GM12878 (cell line): Measurements from ENCODE around the gene PPM1N. TPM values are rescaled to one million over a fixed set of nuclear protein-coding genes. Genes with fewer than 3 reads are reported as not detected.
A peak's percentile ranks its signal among the peaks of the same experiment; 100 is the strongest.

Experiments
- ATAC-seq: fragments of 200-7000 bp; cut with Tn5 transposase; 3 replicates; pipeline ENCODE4 v1.9.1; 2020; ENCODE audit warnings: mild to moderate bottlenecking, moderate library complexity
- BruUV-seq: library from RNA; stranded (reverse); fragments of 400-500 nt; replicated peaks from 2 replicates; lab custom pipeline; 2021; lab: Mats Ljungman, UMichigan
- CTCF ChIA-PET: fragments of 300-600 bp; sonication (Branson Sonifier 250); formaldehyde crosslinking; extraction: SDS; loops from one replicate; lab custom pipeline; 2021; ENCODE audit warnings: inconsistent platforms; lab: Yijun Ruan, JAX
- POLR2A ChIA-PET: fragments of 350-600 bp; formaldehyde crosslinking; extraction: SDS; loops from one replicate; lab custom pipeline; 2021; ENCODE audit warnings: inconsistent platforms; lab: Charles Lee
- RAD21 ChIA-PET: fragments of 300-600 bp; sonication (Branson Sonifier 250); formaldehyde crosslinking; loops from one replicate; lab custom pipeline; 2023; ENCODE audit warnings: antibody characterized with exemption; ENCODE audit not compliant: unreplicated experiment; lab: Charles Lee
- SMC1A ChIA-PET: fragments of 300-600 bp; sonication (Branson Sonifier 250); formaldehyde crosslinking; loops from one replicate; lab custom pipeline; 2023; ENCODE audit not compliant: unreplicated experiment, uncharacterized antibody; lab: Charles Lee
- DNase-seq: peaks from one replicate; pipeline ENCODE4 v3.0.0-alpha.2; 2011; ENCODE audit warnings: low read depth, low spot score
- FAIRE-seq: peaks from 3 replicates; lab custom pipeline; 2011; peaks lifted over from hg19 to GRCh38; lab: Jason Lieb, UNC
- H2AFZ ChIP-seq: 2 replicates; pipeline ENCODE4 v1.6.0; 2011; ENCODE audit warnings: low read depth, low read length, control low read depth; ENCODE audit not compliant: control insufficient read depth
- H3K27ac ChIP-seq: 2 replicates; pipeline ENCODE4 v1.5.1; 2011; ENCODE audit warnings: control low read depth; ENCODE audit not compliant: control insufficient read depth, insufficient read depth
- H3K27me3 ChIP-seq, 2 experiments: replicated peaks in 1 of 2; 2 replicates each; pipeline versions ENCODE4 v1.6.0 to v1.6.1; 2011; ENCODE audit warnings: low read length in 1 of 2; ENCODE audit not compliant: control insufficient read depth in 2 of 2, insufficient read depth in 2 of 2
- H3K36me3 ChIP-seq, 2 experiments: 2 replicates each; pipeline ENCODE4 v1.5.1; 2011; ENCODE audit warnings: low read length in 1 of 2; ENCODE audit not compliant: control insufficient read depth in 2 of 2, insufficient read depth in 2 of 2
- H3K4me1 ChIP-seq: 2 replicates; pipeline ENCODE4 v1.6.1; 2011; ENCODE audit warnings: mild to moderate bottlenecking, low read length, moderate library complexity, mixed read lengths; ENCODE audit not compliant: control insufficient read depth, insufficient read depth
- H3K4me2 ChIP-seq: 2 replicates; pipeline ENCODE4 v1.6.0; 2011; ENCODE audit warnings: control low read depth; ENCODE audit not compliant: control insufficient read depth, insufficient read depth
- H3K4me3 ChIP-seq: fragments of 200-600 bp; sonication (generic); 2 replicates; pipeline ENCODE4 v1.5.1; 2016
- H3K79me2 ChIP-seq: 2 replicates; pipeline ENCODE4 v1.6.0; 2011; ENCODE audit warnings: low read length; ENCODE audit not compliant: control insufficient read depth, insufficient read depth
- H3K9ac ChIP-seq: 2 replicates; pipeline ENCODE4 v1.8.0; 2011; ENCODE audit warnings: low read length, control low read depth, mixed read lengths; ENCODE audit not compliant: control insufficient read depth, insufficient read depth
- H3K9me3 ChIP-seq: replicated peaks from 3 replicates; pipeline ENCODE4 v1.5.1; 2011; ENCODE audit warnings: mild to moderate bottlenecking, low read length; ENCODE audit not compliant: control insufficient read depth, insufficient read depth
- H4K20me1 ChIP-seq: 2 replicates; pipeline ENCODE4 v1.6.0; 2011; ENCODE audit not compliant: control insufficient read depth, insufficient read depth
- CBX3 ChIP-seq: fragments of 200-600 bp; sonication (generic); IDR thresholded peaks from 2 replicates; pipeline ENCODE4 v1.6.1; 2016; ENCODE audit warnings: low read depth, borderline replicate concordance
- CHD2 ChIP-seq: IDR thresholded peaks from 2 replicates; pipeline ENCODE4 v1.6.1; 2011; ENCODE audit warnings: low read depth, low read length, improper control_type of control experiment, borderline replicate concordance
- MTA3 ChIP-seq: IDR thresholded peaks from 2 replicates; pipeline ENCODE4 v1.6.1; 2012; ENCODE audit warnings: low read length, inconsistent platforms, borderline replicate concordance
- PML ChIP-seq: IDR thresholded peaks from 2 replicates; pipeline ENCODE4 v1.6.1; 2012; ENCODE audit warnings: low read length, inconsistent platforms
- POLR2A ChIP-seq: IDR thresholded peaks from 2 replicates; pipeline ENCODE4 v1.6.1; 2011; ENCODE audit warnings: low read depth, mild to moderate bottlenecking, low read length
- POLR2AphosphoS5 ChIP-seq: IDR thresholded peaks from 2 replicates; pipeline ENCODE4 v1.6.1; 2011; ENCODE audit warnings: mild to moderate bottlenecking, low read length, inconsistent platforms
- SUZ12 ChIP-seq: fragments of 200-600 bp; sonication (generic); IDR thresholded peaks from one replicate; pipeline ENCODE4 v1.6.1; 2018; ENCODE audit warnings: antibody characterized with exemption, mild to moderate bottlenecking; ENCODE audit not compliant: unreplicated experiment
- WGBS: methylation state at CpG from one replicate; pipeline ENCODE4 v1.1.6; 2016; ENCODE audit warnings: low lambda C conversion rate; ENCODE audit not compliant: insufficient replicate concordance, insufficient coverage; ENCODE audit errors: missing lambda C conversion rate; 5-methylcytosine and 5-hydroxymethylcytosine counted together
- in situ Hi-C: fragments of 300-500 bp; cut with MboI; formaldehyde crosslinking; loops from 9 replicates; pipeline ENCODE4 v1.14.3; 2018; ENCODE audit warnings: mixed read lengths
- intact Hi-C: fragments of 100-400 bp; cut with micrococcal nuclease; formaldehyde crosslinking; loops from one replicate; pipeline ENCODE4 v1.14.2; 2022; ENCODE audit not compliant: unreplicated experiment
- polyA plus RNA-seq, 11 experiments: library from polyadenylated mRNA; depleted of rRNA in 4 of 11; unstranded in 6 of 11; stranded (reverse) in 5 of 11; fragments of >200 nt; fragmentation: Nextera tagmentation in 4 of 11; fragmentation: Illumina TruSeq in 1 of 11; extraction: Ambion mirVana in 4 of 11; extraction: Trizol in 1 of 11; gene quantifications; 1 replicate in 1 of 11; 2 replicates in 10 of 11; pipeline versions ENCODE4 v1.2.1 to v1.2.3, GENCODE V29; 2011 to 2016; ENCODE audit warnings: inconsistent platforms in 2 of 11, missing spikeins in 2 of 11, low read depth in 1 of 11
- total RNA-seq, 4 experiments: library from RNA; depleted of rRNA in 3 of 4; stranded (reverse); fragments of >200 nt in 3 of 4; fragmentation: Illumina TruSeq in 1 of 4; extraction: Trizol in 1 of 4; gene quantifications; 2 replicates each; pipeline versions ENCODE4 v1.2.1 to v1.2.3, GENCODE V29; 2013 to 2021
- TF ChIP-seq, protein P1 (sequence below): IDR thresholded peaks from 2 replicates; pipeline ENCODE4 v1.6.1; 2011; ENCODE audit warnings: low read depth, mild to moderate bottlenecking, low read length, moderate library complexity, borderline replicate concordance; ENCODE audit errors: extremely low read depth

The PPM1N gene
- total and polyA plus RNA-seq, 10 of the 15 experiments (the other 5 are each of a cell fraction or from before 2014, with no cell fraction given): 1.6 to 5.4 (median 3.7) TPM

DNA sequence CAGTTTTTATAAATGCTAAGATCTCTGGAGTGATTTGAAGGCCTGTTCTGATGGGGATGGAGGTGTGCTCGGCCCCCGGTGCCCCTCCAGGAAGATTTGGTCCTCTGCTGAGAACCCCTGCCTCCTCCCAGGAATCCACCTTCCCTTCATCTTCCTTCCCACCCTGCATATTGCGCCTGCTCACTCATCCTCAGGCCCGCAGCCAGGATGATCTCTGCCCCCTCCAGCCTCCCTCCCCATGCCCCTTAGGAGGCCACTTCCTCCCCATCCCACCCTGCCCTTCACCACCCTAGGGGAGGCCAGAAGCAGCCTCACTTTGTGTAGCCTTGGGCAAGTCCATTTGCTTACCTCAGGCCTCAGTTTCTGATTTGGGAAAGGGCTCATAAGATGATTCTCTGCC, 28.7 kb downstream of the PPM1N start:
- ATAC-seq (no peak), FAIRE-seq (no peak), DNase-seq (no peak)
- Histone ChIP-seq H3K4me2 (no peak overlapping the region), H3K9me3 (no peaks in the 10 kb centered on the region; the same call in 2 of the 3 replicates), H3K9ac (no peak overlapping the region), H3K4me3 (no peak overlapping the region), H3K36me3 (peaks cover 24 to 29% of the 10 kb centered on the region in 2 experiments), H4K20me1 (peaks cover 5% of the 10 kb centered on the region), H3K79me2 (no peaks in the 10 kb centered on the region), H3K4me1 (peaks cover 10% of the 10 kb centered on the region; the same call in 1 of the 2 replicates), H3K27me3 (no peaks in the 10 kb centered on the region), H3K27ac (no peak overlapping the region), H2AFZ (no peak overlapping the region)
- POLR2A ChIA-PET: interaction anchor here (0.6 to 0.8 kb wide), 2 partner anchors 12 to 123 kb away, joined by 3 to 4 read pairs; no protein-coding TSS in a partner anchor
- TF ChIP-seq POLR2A (peak; percentile 61), SUZ12 (no peak), PML (no peak), MTA3 (0 out of 2 replicates have a peak, but pooled peaks have one; percentile 8), CBX3 (no peak), CHD2 (no peak), POLR2AphosphoS5 (peak; percentile 28; the same call in 1 of the 2 replicates)
- TF ChIP-seq, protein P1, sequence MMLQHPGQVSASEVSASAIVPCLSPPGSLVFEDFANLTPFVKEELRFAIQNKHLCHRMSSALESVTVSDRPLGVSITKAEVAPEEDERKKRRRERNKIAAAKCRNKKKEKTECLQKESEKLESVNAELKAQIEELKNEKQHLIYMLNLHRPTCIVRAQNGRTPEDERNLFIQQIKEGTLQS: no peak
- SMC1A ChIA-PET: no interaction called here
- no TSS peak for BruUV-seq
- intact Hi-C loops: no loop called here
- in situ Hi-C loops: loop anchor here (10.0 kb wide), 1 partner anchor 118 kb away; no protein-coding TSS in a partner anchor
- CTCF ChIA-PET: interaction anchor here (0.7 to 3.0 kb wide), 4 partner anchors 31 to 115 kb away, joined by 3 to 11 read pairs (median 4); no protein-coding TSS in a partner anchor
- RAD21 ChIA-PET: interaction anchor here (1.6 kb wide), 1 partner anchor 115 kb away, joined by 6 read pairs; no protein-coding TSS in a partner anchor
- 100% methylated on average over 4 of the region's 4 CpGs for WGBS
